Heart right ventricle (tissue), 16 donors: ENCODE data around the gene RAB11FIP3. TPM values are rescaled to one million over a fixed set of nuclear protein-coding genes. Genes with fewer than 3 reads are reported as not detected.

ENCODE experiments used
- ATAC-seq, 8 donors: fragments of 200-7000 bp; cut with Tn5 transposase; one replicate each; pipeline ENCODE4 v1.9.1; 2020; ENCODE audit warnings: mild to moderate bottlenecking in 8 of 8, moderate library complexity in 8 of 8, moderate number of reproducible peaks in 1 of 8
- DNase-seq, 2 donors: peaks; one replicate each; pipeline ENCODE4 v3.0.0-alpha.2; 2020
- H3K27ac ChIP-seq, 10 donors: fragments of 200-600 bp; sonication (generic) in 2 of 10; one replicate each; pipeline versions ENCODE4 v1.5.0 to v1.8.0; 2020 to 2022; ENCODE audit warnings: mild to moderate bottlenecking in 3 of 10
- H3K27me3 ChIP-seq, 7 donors: fragments of 200-600 bp; one replicate each; pipeline ENCODE4 v1.8.0; 2021 to 2022; ENCODE audit warnings: mild to moderate bottlenecking in 2 of 7
- H3K36me3 ChIP-seq, 9 donors: fragments of 200-600 bp; sonication (generic) in 1 of 9; one replicate each; pipeline versions ENCODE4 v1.5.0 to v1.8.0; 2020 to 2022; ENCODE audit warnings: mild to moderate bottlenecking in 2 of 9
- H3K4me1 ChIP-seq, 9 donors: fragments of 200-600 bp; sonication (generic) in 1 of 9; one replicate each; pipeline versions ENCODE4 v1.5.0 to v1.8.0; 2020 to 2022; ENCODE audit warnings: mild to moderate bottlenecking in 4 of 9
- H3K4me3 ChIP-seq, 10 donors: fragments of 200-600 bp; sonication (generic) in 2 of 10; one replicate each; pipeline versions ENCODE4 v1.5.0 to v1.8.0; 2020 to 2022; ENCODE audit warnings: mild to moderate bottlenecking in 7 of 10, moderate library complexity in 2 of 10
- H3K9me3 ChIP-seq, 11 donors: fragments of 200-600 bp in 10 of 11; sonication (generic) in 2 of 11; one replicate each; pipeline versions ENCODE4 v1.5.0 to v1.8.0; 2013 to 2022; ENCODE audit warnings: mild to moderate bottlenecking in 2 of 11, control low read depth in 1 of 11, moderate library complexity in 1 of 11
- CTCF ChIP-seq, 9 donors: fragments of 200-600 bp; sonication (generic) in 2 of 9; IDR thresholded peaks; one replicate each; pipeline versions ENCODE4 v1.5.0 to v1.8.0; 2021 to 2022; ENCODE audit warnings: antibody characterized with exemption in 9 of 9, mild to moderate bottlenecking in 5 of 9, moderate library complexity in 1 of 9
- WGBS, 2 donors: extraction: QIAGEN DNeasy Blood & Tissue Kit; methylation state at CpG; one replicate each; pipeline ENCODE4 v1.1.7; 2013; ENCODE audit warnings: inconsistent platforms in 1 of 2; 5-methylcytosine and 5-hydroxymethylcytosine counted together
- intact Hi-C, 10 donors: fragments of 100-400 bp; cut with DNase I; formaldehyde crosslinking; loops; one replicate each; pipeline versions ENCODE4 v1.11.1 to v1.14.2; 2022
- polyA plus RNA-seq, 2 donors: library from polyadenylated mRNA; stranded (reverse); fragments of 200-250 nt; gene quantifications; one replicate each; pipeline ENCODE4 v1.2.3, GENCODE V29; 2013
- total RNA-seq, 10 donors: library from RNA; stranded (reverse); fragmentation: NEBNext Ultra II Directional in 3 of 10; extraction: Animal tissue kit (Norgen Biotek cat#: 25700) in 3 of 10; gene quantifications; one replicate each; pipeline versions ENCODE4 v1.2.1 to v1.2.4, GENCODE V29; 2021 to 2023
- donor health status: Arrhythmogenic right ventricular cardiomyopathy.
- donor health status: ischemic (EF 13 %, LVEDD 7.1; RV severe dilation, severe dysfunction).
- donor health status: healthy with polysubstance abuse.
- donor health status: DM: no; HTN: yes; CAD: no.
- donor health status: DM: no; HTN: no; CAD: no.
- donor health status: ischemic (EF 25% LVEDD 6.9; RV normal size, moderate dysfunction).
- donor health status: ischemic (EF 25% LVEDD 5.7; RV mildly dilated, moderate dysfunction).
- donor health status: healthy.
- donor health status: DM: yes; HTN: yes; CAD: no.
- donor health status: Ischemic cardiomyopathy.
- donor health status: ischemic (EF 35%, LVEDD 5.7; RV mildly dilated, moderate dysfunction).
- donor health status: nonischemic (EF 11% LVEDD 7.7; RV severe dilation, severe dysfunction).
- donor health status: DM: yes; HTN: yes; CAD: no.
- donor health status: PGD.
- donor health status: ischemic (EF 29% LVEDD 5.4; RV normal size, mild dysfunction).
- donor health status: nonischemic (EF 23%, LVEDD 6.1; RV moderate dilation, normal function).

Gene RAB11FIP3
- total and polyA plus RNA-seq, 12 donors: 16.6 to 40.3 (median 29.1) TPM

DNA sequence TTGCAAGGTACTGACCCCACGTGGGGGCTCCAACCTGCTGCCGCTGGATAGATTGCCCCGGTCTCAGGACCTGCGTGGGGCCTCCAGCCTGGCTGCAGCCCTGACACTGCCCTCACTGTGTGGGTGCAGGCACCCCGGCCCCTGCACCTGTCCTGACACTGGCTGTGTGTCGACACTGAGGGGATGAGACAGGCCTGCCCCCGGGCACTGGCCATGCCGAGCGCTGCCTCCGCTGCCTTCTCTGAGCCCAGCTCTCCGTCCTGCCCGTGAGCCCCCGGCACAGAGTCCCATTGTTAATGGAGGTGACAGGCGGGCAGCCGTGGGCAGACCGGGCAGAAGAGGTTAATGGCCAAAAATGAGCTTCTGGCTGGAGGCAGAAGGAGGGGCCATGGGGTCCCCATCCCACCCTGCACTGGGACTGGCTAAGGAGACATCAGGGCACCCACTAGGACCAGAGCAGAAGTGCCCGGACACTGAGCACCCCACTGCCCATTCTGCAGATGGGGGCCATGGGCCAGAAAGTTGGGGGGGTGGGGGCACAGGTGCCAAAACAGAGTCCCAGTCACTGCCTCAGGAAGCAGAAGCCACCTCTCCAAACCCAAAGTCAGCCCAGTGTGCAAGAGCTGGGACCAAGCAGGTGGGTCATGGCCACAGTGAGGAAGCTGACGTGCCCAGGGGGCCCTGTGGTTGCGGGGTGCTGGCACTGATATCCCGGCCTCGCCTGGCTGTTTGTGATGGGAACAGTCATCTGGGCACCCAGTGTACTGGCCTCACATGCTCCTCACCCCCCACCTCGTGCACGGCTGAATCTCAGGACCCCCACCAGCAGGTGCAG is 132.2 kb downstream of the RAB11FIP3 start:
- intact Hi-C loops: no loop called here
- 84% methylated on average over 23 of the region's 23 CpGs for WGBS, 2 donors
- DNase-seq (no peak), ATAC-seq (no peak)
- Histone ChIP-seq H3K27me3 (peaks cover 5 to 42% (median 37%) of the 10 kb centered on the region in 7 donors), H3K4me1 (peaks cover 3 to 12% (median 6%) of the 10 kb centered on the region in 9 donors), H3K36me3 (peaks cover 0 to 14% (median under 1%) of the 10 kb centered on the region in 9 donors), H3K9me3 (no peaks in the 10 kb centered on the region), H3K4me3 (no peak overlapping the region), H3K27ac (no peak overlapping the region)
- no peak for TF ChIP-seq CTCF (IDR thresholded peaks at IDR 0.05)

- Histone ChIP-seq H3K36me3 (peaks cover 0 to 9% (median 0%) of the 10 kb centered on the region in 9 donors), H3K27me3 (peaks cover 5 to 48% (median 39%) of the 10 kb centered on the region in 7 donors), H3K9me3 (no peaks in the 10 kb centered on the region), H3K4me1 (peaks cover 3 to 12% (median 6%) of the 10 kb centered on the region in 9 donors), H3K27ac (no peak overlapping the region), H3K4me3 (no peak overlapping the region)
- TF ChIP-seq CTCF (IDR thresholded peaks at IDR 0.05): no peak
- ATAC-seq (peak in 6 of 8 donors; percentile 20 to 79 (median 44)), DNase-seq (peak; percentile 54)
- intact Hi-C loops: no loop called here
- WGBS, 2 donors: 54 to 59% methylated on average over 22 of the region's 22 CpGs
These were observed 133.0 kb downstream of the RAB11FIP3 start for GRCh38 chr16:558298-559020.

- DNase-seq (no peak), ATAC-seq (no peak)
- H3K27ac ChIP-seq: no peak overlapping the region
- TF ChIP-seq CTCF (IDR thresholded peaks at IDR 0.05): no peak
- peaks cover 0 to 3% (median 0%) of the 10 kb centered on the region in 9 donors for H3K36me3 ChIP-seq
- H3K4me1 ChIP-seq: peaks cover 3 to 12% (median 6%) of the 10 kb centered on the region in 9 donors
- intact Hi-C loops: no loop called here
- H3K4me3 ChIP-seq: no peak overlapping the region
- H3K27me3 ChIP-seq: peaks cover 5 to 53% (median 42%) of the 10 kb centered on the region in 7 donors
- no peaks in the 10 kb centered on the region for H3K9me3 ChIP-seq
- 67 to 71% methylated on average over 15 of the region's 15 CpGs for WGBS, 2 donors
These were observed 133.6 kb downstream of the RAB11FIP3 start for GRCh38 chr16:559021-559380.

DNA sequence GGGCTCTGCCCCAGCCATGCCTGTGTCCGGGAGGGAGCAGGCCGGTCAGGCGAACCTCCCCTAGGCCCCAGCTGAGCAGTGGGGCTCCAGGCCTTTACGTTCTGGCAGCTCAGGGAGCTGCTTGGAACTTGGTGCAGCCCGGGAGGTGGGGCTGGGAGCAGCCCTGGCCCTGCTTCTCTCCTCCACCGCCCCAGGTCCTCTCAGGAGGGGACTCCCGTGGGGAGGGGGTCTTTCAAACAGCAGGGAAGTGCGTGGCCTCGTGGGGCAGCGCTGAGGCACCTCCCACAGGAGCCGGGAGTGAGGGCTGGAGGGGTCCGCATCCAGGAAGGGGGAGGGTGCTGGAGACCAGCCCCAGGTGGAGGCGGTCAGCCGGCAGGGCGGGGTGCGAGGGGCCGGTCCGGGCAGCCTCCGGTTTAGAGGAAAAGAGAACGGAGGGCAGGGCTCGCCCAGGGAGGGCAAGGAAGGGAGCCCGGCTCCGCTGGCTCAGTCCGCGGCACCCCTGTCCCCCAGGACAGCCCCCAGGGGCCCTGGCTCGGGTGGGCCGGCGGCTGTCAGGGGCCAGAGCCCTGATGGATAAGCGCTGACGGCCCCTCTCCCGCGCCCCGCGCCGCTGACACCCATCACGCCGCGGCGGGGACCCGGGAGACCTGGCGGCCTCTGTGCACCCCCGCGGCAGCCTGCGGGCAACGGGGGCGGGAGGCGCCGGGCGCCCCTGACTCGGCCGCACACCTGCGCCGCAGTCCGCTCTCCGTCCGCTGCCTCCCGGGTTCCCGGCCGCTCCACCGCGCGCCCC is 134.2 kb downstream of the RAB11FIP3 start:
- WGBS, 2 donors: 5 to 7% methylated on average over 56 to 62 of the region's 62 CpGs
- DNase-seq: no peak
- Histone ChIP-seq H3K27me3 (peaks cover 5 to 54% (median 42%) of the 10 kb centered on the region in 7 donors), H3K36me3 (no peaks in the 10 kb centered on the region), H3K4me1 (peaks cover 3 to 12% (median 6%) of the 10 kb centered on the region in 9 donors), H3K9me3 (no peaks in the 10 kb centered on the region), H3K27ac (no peak overlapping the region), H3K4me3 (no peak overlapping the region)
- no peak for ATAC-seq
- intact Hi-C loops: no loop called here
- no peak for TF ChIP-seq CTCF (IDR thresholded peaks at IDR 0.05)
